Lung (tissue), 12 donors: ENCODE measurements around the gene CLCN2. TPM values are rescaled to one million over a fixed set of nuclear protein-coding genes. Genes with fewer than 3 reads are reported as not detected.

Source experiments
- ATAC-seq: fragments of 200-7000 bp; cut with Tn5 transposase; one replicate; pipeline ENCODE4 v1.9.1; 2020; ENCODE audit warnings: moderate number of reproducible peaks; ENCODE audit not compliant: insufficient read depth, low FRiP score
- DNase-seq, 3 donors: peaks; one replicate each; pipeline ENCODE4 v3.0.0-alpha.2; 2013 to 2017
- H3K27ac ChIP-seq, 2 donors: one replicate each; pipeline ENCODE4 v1.5.1; 2013; ENCODE audit warnings: mild to moderate bottlenecking in 2 of 2, moderate library complexity in 2 of 2, control low read depth in 1 of 2, inconsistent platforms in 1 of 2, low read depth in 1 of 2, low read length in 1 of 2
- H3K27me3 ChIP-seq, 3 donors: one replicate each; pipeline ENCODE4 v1.5.1; 2013; ENCODE audit warnings: low read length in 2 of 3; ENCODE audit not compliant: control insufficient read depth in 3 of 3, insufficient read depth in 3 of 3
- H3K36me3 ChIP-seq, 4 donors: one replicate each; pipeline ENCODE4 v1.5.1; 2013; ENCODE audit warnings: low read length in 4 of 4, mild to moderate bottlenecking in 1 of 4, moderate library complexity in 1 of 4; ENCODE audit not compliant: control insufficient read depth in 4 of 4, insufficient read depth in 4 of 4
- H3K4me1 ChIP-seq, 5 donors: one replicate each; pipeline ENCODE4 v1.5.1; 2013; ENCODE audit warnings: low read length in 5 of 5, mild to moderate bottlenecking in 2 of 5, moderate library complexity in 1 of 5; ENCODE audit not compliant: control insufficient read depth in 5 of 5, insufficient read depth in 5 of 5
- H3K4me3 ChIP-seq: one replicate; pipeline ENCODE4 v1.5.1; 2013; ENCODE audit warnings: mild to moderate bottlenecking, control low read depth, moderate library complexity
- H3K9ac ChIP-seq, 2 donors: one replicate each; pipeline ENCODE4 v1.5.1; 2013; ENCODE audit warnings: low read length in 2 of 2, control low read depth in 1 of 2; ENCODE audit not compliant: insufficient read depth in 1 of 2
- H3K9me3 ChIP-seq, 4 donors: one replicate each; pipeline ENCODE4 v1.5.1; 2013; ENCODE audit warnings: low read length in 3 of 4, mild to moderate bottlenecking in 1 of 4, moderate library complexity in 1 of 4; ENCODE audit not compliant: control insufficient read depth in 4 of 4, insufficient read depth in 3 of 4
- WGBS, 2 donors: extraction: QIAGEN DNeasy Blood & Tissue Kit; methylation state at CpG; one replicate each; pipeline ENCODE4 v1.1.7; 2013; 5-methylcytosine and 5-hydroxymethylcytosine counted together
- polyA plus RNA-seq, 2 donors: library from polyadenylated mRNA; stranded (reverse); fragments of 200-250 nt; gene quantifications; one replicate each; pipeline ENCODE4 v1.2.1, GENCODE V29; 2013
- total RNA-seq, 2 donors: library from RNA; depleted of rRNA in 1 of 2; stranded (reverse); fragments of >200 nt in 1 of 2; gene quantifications; one replicate each; pipeline ENCODE4 v1.2.1, GENCODE V29; 2014 to 2021
- TF ChIP-seq, protein P1 (sequence below): IDR thresholded peaks from 2 replicates; pipeline ENCODE4 v1.5.1; 2012; ENCODE audit warnings: mild to moderate bottlenecking; ENCODE audit errors: control extremely low read depth, extremely low read depth
- donor health status: control.
- donor health status: control.
- donor health status: Bipolar disorder and iron deficiency.
- donor health status: healthy.
- donor health status: DM: yes; HTN: yes; CAD: no.

Gene CLCN2
- total and polyA plus RNA-seq, 4 donors = 2.7 to 8.7 (median 5.4) TPM

- no peak for ATAC-seq
Measured at GRCh38 chr3:184388164-184388935, 26.9 kb upstream of the CLCN2 start.

GRCh38 chr3:184387174-184387714, 25.8 kb upstream of the CLCN2 start:
- no peak for DNase-seq
- TF ChIP-seq, protein P1, sequence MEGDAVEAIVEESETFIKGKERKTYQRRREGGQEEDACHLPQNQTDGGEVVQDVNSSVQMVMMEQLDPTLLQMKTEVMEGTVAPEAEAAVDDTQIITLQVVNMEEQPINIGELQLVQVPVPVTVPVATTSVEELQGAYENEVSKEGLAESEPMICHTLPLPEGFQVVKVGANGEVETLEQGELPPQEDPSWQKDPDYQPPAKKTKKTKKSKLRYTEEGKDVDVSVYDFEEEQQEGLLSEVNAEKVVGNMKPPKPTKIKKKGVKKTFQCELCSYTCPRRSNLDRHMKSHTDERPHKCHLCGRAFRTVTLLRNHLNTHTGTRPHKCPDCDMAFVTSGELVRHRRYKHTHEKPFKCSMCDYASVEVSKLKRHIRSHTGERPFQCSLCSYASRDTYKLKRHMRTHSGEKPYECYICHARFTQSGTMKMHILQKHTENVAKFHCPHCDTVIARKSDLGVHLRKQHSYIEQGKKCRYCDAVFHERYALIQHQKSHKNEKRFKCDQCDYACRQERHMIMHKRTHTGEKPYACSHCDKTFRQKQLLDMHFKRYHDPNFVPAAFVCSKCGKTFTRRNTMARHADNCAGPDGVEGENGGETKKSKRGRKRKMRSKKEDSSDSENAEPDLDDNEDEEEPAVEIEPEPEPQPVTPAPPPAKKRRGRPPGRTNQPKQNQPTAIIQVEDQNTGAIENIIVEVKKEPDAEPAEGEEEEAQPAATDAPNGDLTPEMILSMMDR = no peak
- 92 to 93% methylated on average over 12 of the region's 12 CpGs for WGBS, 2 donors

More at GRCh38 chr3:184388164-184388935, 26.9 kb upstream of the CLCN2 start:
- Histone ChIP-seq H3K4me1 (no peaks in the 10 kb centered on the region), H3K27me3 (peaks cover 0 to 3% (median 0%) of the 10 kb centered on the region in 3 donors), H3K9ac (no peak overlapping the region), H3K4me3 (no peak overlapping the region), H3K27ac (no peak overlapping the region), H3K9me3 (peaks cover 0 to 5% (median 0%) of the 10 kb centered on the region in 4 donors), H3K36me3 (no peaks in the 10 kb centered on the region)
- TF ChIP-seq, protein P1 = no peak
- DNase-seq = no peak
- WGBS, 2 donors = 72 to 84% methylated on average over 8 of the region's 8 CpGs

GRCh38 chr3:184386047-184386806, 24.8 kb upstream of the CLCN2 start:
- ATAC-seq = no peak
- H3K9me3 ChIP-seq = peaks cover 0 to 8% (median 0%) of the 10 kb centered on the region in 4 donors
- no peak overlapping the region for H3K27ac ChIP-seq
- WGBS, 2 donors = 60 to 66% methylated on average over 33 to 37 of the region's 37 CpGs
- no peak for DNase-seq
- H3K4me1 ChIP-seq = peaks cover 0 to 8% (median 0%) of the 10 kb centered on the region in 5 donors
- H3K4me3 ChIP-seq = no peak overlapping the region
- H3K27me3 ChIP-seq = peaks cover 2 to 9% (median 3%) of the 10 kb centered on the region in 3 donors
- TF ChIP-seq, protein P1 = no peak
- no peak overlapping the region for H3K9ac ChIP-seq
- H3K36me3 ChIP-seq = no peaks in the 10 kb centered on the region

More at GRCh38 chr3:184387174-184387714, 25.8 kb upstream of the CLCN2 start:
- no peak overlapping the region for H3K9ac ChIP-seq
- peaks cover 0 to 7% (median 0%) of the 10 kb centered on the region in 4 donors for H3K9me3 ChIP-seq
- peaks cover 0 to 3% (median 0%) of the 10 kb centered on the region in 3 donors for H3K27me3 ChIP-seq
- H3K4me1 ChIP-seq = no peaks in the 10 kb centered on the region
- no peak overlapping the region for H3K4me3 ChIP-seq
- H3K36me3 ChIP-seq = no peaks in the 10 kb centered on the region
- no peak overlapping the region for H3K27ac ChIP-seq
- ATAC-seq = no peak
